ENCODE results near the gene TIMM17A.
"Not testable (repeated sequence)": the region's sequence is repeated elsewhere in the genome, so short reads cannot be mapped to it uniquely, and the experiment has no call there.

TIMM17A gene

GRCh38 chr1:202017749-202018467 is 62.6 kb downstream of the TIMM17A start:
- TF ChIP-seq ESRRG (CRISPR knock-in tag; IDR thresholded peaks at IDR 0.05): no peak

GRCh38 chr1:202018468-202019234 is 63.3 kb downstream of the TIMM17A start:
- no peak for TF ChIP-seq CSDC2 (CRISPR knock-in tag; IDR thresholded peaks at IDR 0.05)
- TF ChIP-seq RARB (CRISPR knock-in tag; IDR thresholded peaks at IDR 0.05): no peak
- TF ChIP-seq SNAI2 (CRISPR knock-in tag; IDR thresholded peaks at IDR 0.05): no peak
- no peak for ATAC-seq

More at GRCh38 chr1:202017749-202018467, 62.6 kb downstream of the TIMM17A start:
- ATAC-seq: no peak

- not testable (repeated sequence) for ATAC-seq
Measured at GRCh38 chr1:202019235-202019558, 63.9 kb downstream of the TIMM17A start.

All from SK-N-SH treated with all-trans-retinoic acid at 6 μM for 48 hours (cell line).